Esophagus squamous epithelium (tissue), 5 donors: ENCODE data around the gene PTPRD. TPM values are rescaled to one million over a fixed set of nuclear protein-coding genes. Genes with fewer than 3 reads are reported as not detected.

Experiments
- DNase-seq: peaks from one replicate; lab custom pipeline; 2025; lab: John Stamatoyannopoulos, UW
- H3K27ac ChIP-seq, 4 donors: fragments of 200-600 bp; sonication (generic); one replicate each; pipeline ENCODE4 v1.5.1; 2016 to 2019; ENCODE audit warnings: mild to moderate bottlenecking in 1 of 4
- H3K27me3 ChIP-seq, 4 donors: fragments of 200-600 bp; sonication (generic); 1 replicate in 3 of 4; 2 replicates in 1 of 4; pipeline versions ENCODE4 v1.5.1 to v1.6.0; 2017 to 2021; ENCODE audit warnings: antibody characterized with exemption in 1 of 4
- H3K36me3 ChIP-seq, 3 donors: fragments of 200-600 bp; sonication (generic); one replicate each; pipeline ENCODE4 v1.5.1; 2016 to 2019
- H3K4me1 ChIP-seq, 3 donors: fragments of 200-600 bp; sonication (generic); one replicate each; pipeline ENCODE4 v1.5.1; 2017 to 2019
- H3K4me3 ChIP-seq, 4 donors: fragments of 200-600 bp; sonication (generic); 1 replicate in 3 of 4; 2 replicates in 1 of 4; pipeline ENCODE4 v1.5.1; 2016 to 2019; ENCODE audit warnings: mild to moderate bottlenecking in 2 of 4, moderate library complexity in 1 of 4
- H3K9me3 ChIP-seq, 3 donors: fragments of 200-600 bp; sonication (generic); one replicate each; pipeline ENCODE4 v1.5.1; 2016 to 2019
- CTCF ChIP-seq, 6 experiments: fragments of 450-650 bp in 4 of 6; fragments of 200-600 bp in 2 of 6; sonication (generic) in 2 of 6; IDR thresholded peaks; one replicate each; pipeline ENCODE4 v1.5.1; 2016 to 2019; ENCODE audit warnings: antibody characterized with exemption in 6 of 6, mild to moderate bottlenecking in 4 of 6, moderate library complexity in 4 of 6
- POLR2A ChIP-seq, 4 donors: fragments of 450-650 bp; IDR thresholded peaks; one replicate each; pipeline ENCODE4 v1.6.1; 2017; ENCODE audit warnings: antibody characterized with exemption in 4 of 4, mild to moderate bottlenecking in 4 of 4, moderate library complexity in 3 of 4
- WGBS, 2 donors: methylation state at CpG; one replicate each; pipeline ENCODE4 v1.1.5; 2018; 5-methylcytosine and 5-hydroxymethylcytosine counted together
- intact Hi-C: fragments of 100-400 bp; cut with DNase I; formaldehyde crosslinking; loops from one replicate; pipeline ENCODE4 v1.15.0; 2022
- total RNA-seq, 4 donors: library from RNA; depleted of rRNA; stranded (reverse); fragments of >200 nt; gene quantifications; one replicate each; pipeline ENCODE4 v1.1.0, GENCODE V29; 2016
- donor health status: DM: yes; HTN: yes; CAD: no.

PTPRD gene
- total RNA-seq, 4 donors from 2014 or later: 0.23 to 16.3 (median 6.6) TPM

DNA sequence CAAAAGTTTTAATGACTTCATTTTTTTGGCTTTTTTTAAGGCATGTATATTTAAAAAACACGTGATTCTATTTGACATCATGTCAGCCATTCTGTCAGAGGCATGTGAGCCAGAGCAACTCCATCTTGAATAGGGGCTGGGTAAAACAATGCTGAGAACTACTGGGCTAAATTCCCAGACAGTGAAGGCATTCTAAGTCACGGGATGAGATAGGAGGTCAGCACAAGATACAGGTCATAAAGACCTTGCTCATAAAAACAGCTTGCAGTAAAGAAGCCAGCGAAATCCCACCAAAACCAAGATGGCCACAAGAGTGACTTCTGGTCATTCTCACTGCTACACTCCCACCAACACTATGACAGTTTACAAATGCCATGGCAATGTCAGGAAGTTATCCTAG lies 1812.6 kb downstream of the PTPRD start:
- TF ChIP-seq POLR2A (IDR thresholded peaks at IDR 0.05): no peak
- TF ChIP-seq CTCF (IDR thresholded peaks at IDR 0.05): no peak
- Histone ChIP-seq H3K9me3 (no peaks in the 10 kb centered on the region), H3K27me3 (no peaks in the 10 kb centered on the region), H3K27ac (no peak overlapping the region), H3K36me3 (no peaks in the 10 kb centered on the region), H3K4me3 (no peak overlapping the region), H3K4me1 (no peaks in the 10 kb centered on the region)
- intact Hi-C loops: no loop called here
- no peak for DNase-seq
- WGBS, 2 donors: 67 to 77% methylated on average over 3 of the region's 3 CpGs

GRCh38 chr9:8799615-8800014 lies 1813.2 kb downstream of the PTPRD start:
- intact Hi-C loops: no loop called here
- no peak overlapping the region for H3K4me3 ChIP-seq
- no peak overlapping the region for H3K27ac ChIP-seq
- no peak for DNase-seq
- H3K4me1 ChIP-seq: no peaks in the 10 kb centered on the region
- H3K36me3 ChIP-seq: no peaks in the 10 kb centered on the region
- H3K27me3 ChIP-seq: no peaks in the 10 kb centered on the region
- no peaks in the 10 kb centered on the region for H3K9me3 ChIP-seq
- no peak for TF ChIP-seq CTCF (IDR thresholded peaks at IDR 0.05)
- no peak for TF ChIP-seq POLR2A (IDR thresholded peaks at IDR 0.05)

GRCh38 chr9:8799206-8799605 lies 1813.6 kb downstream of the PTPRD start:
- no peaks in the 10 kb centered on the region for H3K36me3 ChIP-seq
- H3K9me3 ChIP-seq: no peaks in the 10 kb centered on the region
- TF ChIP-seq POLR2A (IDR thresholded peaks at IDR 0.05) (no peak), CTCF (IDR thresholded peaks at IDR 0.05) (no peak)
- DNase-seq: no peak
- no peak overlapping the region for H3K4me3 ChIP-seq
- no peaks in the 10 kb centered on the region for H3K27me3 ChIP-seq
- intact Hi-C loops: no loop called here
- no peak overlapping the region for H3K27ac ChIP-seq
- H3K4me1 ChIP-seq: no peaks in the 10 kb centered on the region

- Histone ChIP-seq H3K27me3 (no peaks in the 10 kb centered on the region), H3K27ac (no peak overlapping the region), H3K9me3 (no peaks in the 10 kb centered on the region), H3K4me1 (peaks cover 0 to 16% (median 0%) of the 10 kb centered on the region in 3 donors), H3K36me3 (no peaks in the 10 kb centered on the region), H3K4me3 (no peak overlapping the region)
- TF ChIP-seq POLR2A (IDR thresholded peaks at IDR 0.05) (no peak), CTCF (IDR thresholded peaks at IDR 0.05) (no peak)
- no peak for DNase-seq
- intact Hi-C loops: no loop called here
- WGBS, 2 donors: 36 to 54% methylated on average over 2 of the region's 2 CpGs
Observed at GRCh38 chr9:8784838-8785237, 1828.0 kb downstream of the PTPRD start.

GRCh38 chr9:8783941-8784340 lies 1828.9 kb downstream of the PTPRD start:
- Histone ChIP-seq H3K36me3 (no peaks in the 10 kb centered on the region), H3K9me3 (no peaks in the 10 kb centered on the region), H3K27ac (no peak overlapping the region), H3K27me3 (no peaks in the 10 kb centered on the region), H3K4me3 (no peak overlapping the region), H3K4me1 (peaks cover 0 to 16% (median 0%) of the 10 kb centered on the region in 3 donors)
- intact Hi-C loops: no loop called here
- TF ChIP-seq POLR2A (IDR thresholded peaks at IDR 0.05) (no peak), CTCF (IDR thresholded peaks at IDR 0.05) (no peak)
- DNase-seq: no peak
- WGBS, 2 donors: 55 to 62% methylated on average over 6 of the region's 6 CpGs
